Choroid plexus epithelial cell (primary cell): ENCODE data around the gene TMEM123.
A peak's percentile ranks its signal among the peaks of the same experiment; 100 is the strongest.

Source experiments
- DNase-seq: peaks from one replicate; pipeline ENCODE4 v3.0.0-alpha.2; 2010; ENCODE audit warnings: low read depth
- H3K4me3 ChIP-seq: 2 replicates; pipeline ENCODE4 v1.5.1; 2011; ENCODE audit warnings: low read depth, mild to moderate bottlenecking, control low read depth, low read length, moderate library complexity
- TF ChIP-seq, protein P1 (sequence below): conservative IDR thresholded peaks from 2 replicates; pipeline ENCODE4 v1.5.1; 2011; ENCODE audit warnings: low read depth, mild to moderate bottlenecking, control low read depth, inconsistent platforms, low read length, moderate library complexity

Gene TMEM123, protein sequence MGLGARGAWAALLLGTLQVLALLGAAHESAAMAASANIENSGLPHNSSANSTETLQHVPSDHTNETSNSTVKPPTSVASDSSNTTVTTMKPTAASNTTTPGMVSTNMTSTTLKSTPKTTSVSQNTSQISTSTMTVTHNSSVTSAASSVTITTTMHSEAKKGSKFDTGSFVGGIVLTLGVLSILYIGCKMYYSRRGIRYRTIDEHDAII

DNA sequence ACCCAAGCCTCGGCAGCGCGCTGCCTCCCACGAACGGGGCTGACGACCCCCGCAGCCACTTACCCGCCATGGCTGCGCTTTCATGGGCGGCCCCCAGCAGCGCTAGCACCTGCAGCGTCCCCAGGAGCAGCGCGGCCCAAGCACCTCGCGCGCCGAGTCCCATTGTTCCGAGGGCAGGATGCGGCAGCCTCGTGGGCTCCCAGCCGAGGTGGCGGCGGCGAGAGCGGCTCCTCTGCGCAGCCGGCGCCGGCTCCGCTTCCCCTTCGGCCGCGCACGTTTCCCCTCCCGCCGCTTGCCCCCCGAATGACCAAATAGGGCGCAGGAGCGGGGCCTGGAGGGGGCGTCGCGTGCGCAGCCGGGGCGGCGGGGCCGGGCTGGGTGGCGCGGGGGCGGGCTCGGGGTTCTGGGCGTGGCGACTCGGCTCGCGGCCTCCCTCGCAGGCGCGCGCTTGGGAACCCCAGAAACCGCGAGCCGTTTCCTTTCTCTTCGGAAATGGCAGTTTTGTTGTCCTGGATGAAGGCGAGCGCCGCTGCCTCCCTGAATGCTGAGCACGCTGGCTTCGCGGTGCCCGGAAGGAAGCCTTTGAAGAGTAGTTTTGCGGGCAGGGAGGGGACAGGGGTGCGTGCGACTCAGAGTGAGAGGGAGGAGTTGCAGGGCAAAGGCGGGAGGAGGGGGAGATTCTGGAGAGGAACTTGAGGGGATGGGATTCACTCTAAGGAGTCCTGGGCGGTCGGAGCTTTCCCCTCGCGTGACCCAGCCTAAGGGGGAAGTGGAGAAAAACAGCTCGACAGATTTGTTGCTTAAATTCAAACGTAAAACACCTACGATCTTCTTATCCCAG, at the start of gene TMEM123:
Gene TMEM123, minus strand, starts transcription at position 305 of the 841 bp plus-strand sequence. Its CDS starts 142 bp downstream, at position 163.
- TF ChIP-seq, protein P1, sequence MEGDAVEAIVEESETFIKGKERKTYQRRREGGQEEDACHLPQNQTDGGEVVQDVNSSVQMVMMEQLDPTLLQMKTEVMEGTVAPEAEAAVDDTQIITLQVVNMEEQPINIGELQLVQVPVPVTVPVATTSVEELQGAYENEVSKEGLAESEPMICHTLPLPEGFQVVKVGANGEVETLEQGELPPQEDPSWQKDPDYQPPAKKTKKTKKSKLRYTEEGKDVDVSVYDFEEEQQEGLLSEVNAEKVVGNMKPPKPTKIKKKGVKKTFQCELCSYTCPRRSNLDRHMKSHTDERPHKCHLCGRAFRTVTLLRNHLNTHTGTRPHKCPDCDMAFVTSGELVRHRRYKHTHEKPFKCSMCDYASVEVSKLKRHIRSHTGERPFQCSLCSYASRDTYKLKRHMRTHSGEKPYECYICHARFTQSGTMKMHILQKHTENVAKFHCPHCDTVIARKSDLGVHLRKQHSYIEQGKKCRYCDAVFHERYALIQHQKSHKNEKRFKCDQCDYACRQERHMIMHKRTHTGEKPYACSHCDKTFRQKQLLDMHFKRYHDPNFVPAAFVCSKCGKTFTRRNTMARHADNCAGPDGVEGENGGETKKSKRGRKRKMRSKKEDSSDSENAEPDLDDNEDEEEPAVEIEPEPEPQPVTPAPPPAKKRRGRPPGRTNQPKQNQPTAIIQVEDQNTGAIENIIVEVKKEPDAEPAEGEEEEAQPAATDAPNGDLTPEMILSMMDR: no peak
- peak within 1 kb of the TSS; percentile 85 for H3K4me3 ChIP-seq
- DNase-seq: peak; percentile 50

DNA sequence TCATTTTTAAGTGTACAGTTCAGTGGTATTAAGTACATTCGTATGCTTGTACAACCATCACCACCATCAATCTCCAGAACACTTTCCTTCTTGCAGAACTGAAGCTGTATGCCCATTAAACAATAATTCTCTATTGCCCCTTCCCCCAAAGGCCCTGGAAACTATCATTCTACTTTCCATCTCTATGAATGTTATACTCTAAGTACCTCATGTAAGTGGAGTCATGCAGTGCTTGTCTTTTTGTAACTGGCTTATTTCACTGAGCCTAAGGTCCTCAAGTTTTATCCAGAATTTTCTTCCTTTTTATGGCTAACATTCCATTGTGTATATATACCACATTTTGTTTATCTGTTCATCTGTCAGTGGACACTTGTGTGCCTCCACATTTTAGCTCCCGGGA, 48.3 kb upstream of the TMEM123 start:
- TF ChIP-seq, protein P1: no peak
- no peak overlapping the region for H3K4me3 ChIP-seq
- no peak for DNase-seq

DNA sequence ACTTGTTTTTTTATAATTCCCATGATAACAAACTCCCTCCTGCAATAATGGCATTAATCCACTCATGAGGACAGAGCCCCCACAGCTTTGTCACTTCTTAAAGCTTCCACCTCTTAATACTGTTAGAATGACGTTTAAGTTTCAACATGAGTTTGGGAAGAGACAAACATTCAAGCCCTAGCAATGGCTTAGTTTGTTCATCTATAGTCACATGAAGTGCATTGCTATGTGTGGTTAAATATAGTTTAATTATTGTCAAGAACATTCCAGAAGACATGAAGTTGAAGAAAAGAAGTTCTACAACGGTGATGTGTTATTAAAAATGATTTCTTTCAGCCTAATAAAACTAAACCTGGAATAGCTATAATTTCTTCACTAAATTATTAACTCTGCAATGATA, 47.4 kb upstream of the TMEM123 start:
- TF ChIP-seq, protein P1: no peak
- DNase-seq: no peak
- no peak overlapping the region for H3K4me3 ChIP-seq

DNA sequence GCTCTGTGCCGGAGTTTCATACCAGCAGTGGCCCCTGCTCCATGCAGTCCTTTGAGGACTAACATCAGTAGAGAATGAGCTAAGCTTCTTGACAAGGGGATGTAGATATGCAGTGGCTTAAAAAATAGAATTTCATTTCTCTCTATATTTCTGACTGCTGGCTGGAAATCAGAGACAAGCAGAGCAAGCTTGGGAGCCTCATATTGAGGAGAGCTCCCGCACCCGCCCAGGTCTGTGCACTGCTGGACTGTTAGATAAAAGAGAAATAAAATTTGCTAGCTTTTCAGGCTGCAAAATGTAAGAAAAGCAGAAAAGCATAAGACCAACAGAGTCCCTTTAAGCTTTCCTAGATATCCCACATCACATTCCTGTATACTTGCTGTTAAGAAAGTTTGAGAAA, 46.6 kb upstream of the TMEM123 start:
- TF ChIP-seq, protein P1: no peak
- DNase-seq: no peak
- no peak overlapping the region for H3K4me3 ChIP-seq

DNA sequence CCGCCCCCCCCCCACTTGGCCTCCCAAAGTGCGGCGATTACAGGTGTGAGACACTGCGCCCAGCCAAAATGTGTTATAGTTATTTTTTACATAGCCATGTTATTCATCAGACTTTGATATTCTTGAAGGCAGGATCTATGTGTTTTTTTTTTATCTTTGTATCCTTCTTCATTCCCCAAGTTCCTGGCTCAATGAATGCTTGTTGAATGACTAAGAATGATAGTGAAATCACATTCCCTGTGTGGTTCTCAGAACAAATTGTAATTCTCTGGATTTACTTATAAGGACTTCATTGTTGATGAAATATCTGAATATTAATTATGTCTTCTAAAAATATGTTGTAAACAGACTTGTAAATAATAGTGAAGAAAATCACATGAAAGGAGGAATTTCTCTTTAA, 44.5 kb upstream of the TMEM123 start:
- peak; percentile 54 for DNase-seq
- no peak overlapping the region for H3K4me3 ChIP-seq
- TF ChIP-seq, protein P1: no peak

DNA sequence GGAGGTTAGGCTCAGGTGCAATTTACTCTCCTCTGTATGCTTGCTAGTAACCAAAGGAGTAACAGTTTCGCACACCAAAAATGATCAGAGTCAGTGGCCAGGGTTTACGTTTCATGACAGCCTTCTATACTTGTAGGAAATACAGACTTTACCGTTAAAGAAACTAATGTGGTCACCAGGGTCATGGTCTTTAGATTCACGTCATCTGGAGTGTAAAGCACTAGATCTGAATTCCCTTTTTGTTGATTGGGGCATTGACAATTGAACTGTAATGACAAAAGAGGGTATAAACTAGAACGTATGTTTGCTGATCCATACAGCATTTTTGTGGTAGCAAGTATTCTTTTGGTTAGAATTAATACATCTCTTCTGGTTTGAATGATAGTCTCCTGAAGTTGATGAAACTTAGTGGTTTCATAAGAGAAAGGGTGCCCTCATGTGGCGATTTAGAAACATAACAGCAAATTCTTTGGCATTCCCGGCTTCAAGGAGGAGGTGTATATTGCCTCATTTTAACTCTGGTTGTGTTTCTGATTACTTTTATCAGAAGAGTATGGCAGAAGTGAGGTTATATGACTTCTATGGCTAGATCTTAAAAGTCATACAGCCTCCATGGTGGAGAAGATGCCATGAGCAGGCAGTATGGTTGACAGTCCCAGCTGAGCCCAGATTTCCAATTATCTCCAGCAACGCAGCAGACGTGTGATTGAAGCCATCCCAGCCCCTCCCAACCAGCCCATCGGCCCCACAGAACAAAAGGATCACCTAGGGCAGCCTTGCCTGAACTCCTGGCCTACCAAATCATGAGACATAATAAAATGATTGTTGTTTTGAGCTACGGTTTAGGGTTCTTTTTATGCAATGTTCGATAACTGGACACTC, 42.8 kb upstream of the TMEM123 start:
- H3K4me3 ChIP-seq: no peak overlapping the region
- DNase-seq: peak; percentile 95
- TF ChIP-seq, protein P1: peak; percentile 59
